ENCODE results near the gene ADAMTSL3.
"Not testable (repeated sequence)": the region's sequence is repeated elsewhere in the genome, so short reads cannot be mapped to it uniquely, and the experiment has no call there.

The ADAMTSL3 gene

DNA sequence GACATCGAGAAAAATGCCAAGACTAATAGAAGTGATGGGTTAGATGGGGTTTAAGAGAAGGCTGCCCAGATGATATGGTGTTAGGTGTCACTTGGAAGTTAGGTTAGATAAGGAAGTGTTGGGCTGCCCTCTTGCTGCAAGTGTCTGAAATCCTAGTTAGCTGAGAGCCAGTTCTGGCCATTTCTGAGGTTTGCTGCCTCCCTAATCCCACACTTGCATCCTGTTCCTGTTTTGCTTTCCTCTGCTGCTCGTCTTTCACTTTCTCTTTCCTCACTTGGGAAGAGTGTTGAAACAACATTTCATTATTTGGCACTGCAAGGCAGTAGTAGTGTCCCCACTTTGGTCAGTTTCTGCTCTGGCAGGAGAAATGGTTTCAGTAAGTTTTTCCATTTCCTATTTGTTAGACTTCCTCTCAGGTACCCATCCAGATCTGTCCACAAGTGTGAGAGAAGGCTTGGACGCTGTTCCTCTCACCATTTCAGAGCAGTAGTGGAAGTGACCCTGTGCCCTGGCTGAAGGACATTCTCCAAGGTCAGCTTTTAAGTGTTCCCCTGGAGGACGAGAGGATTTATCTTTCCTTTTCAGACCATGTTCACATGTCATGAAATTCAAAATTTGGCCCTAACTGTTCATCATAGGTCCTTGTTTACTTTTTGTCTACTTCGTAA lies 93.3 kb downstream of the ADAMTSL3 start:
- DNase-seq (ENCODE audit: low spot score) = no peak

DNA sequence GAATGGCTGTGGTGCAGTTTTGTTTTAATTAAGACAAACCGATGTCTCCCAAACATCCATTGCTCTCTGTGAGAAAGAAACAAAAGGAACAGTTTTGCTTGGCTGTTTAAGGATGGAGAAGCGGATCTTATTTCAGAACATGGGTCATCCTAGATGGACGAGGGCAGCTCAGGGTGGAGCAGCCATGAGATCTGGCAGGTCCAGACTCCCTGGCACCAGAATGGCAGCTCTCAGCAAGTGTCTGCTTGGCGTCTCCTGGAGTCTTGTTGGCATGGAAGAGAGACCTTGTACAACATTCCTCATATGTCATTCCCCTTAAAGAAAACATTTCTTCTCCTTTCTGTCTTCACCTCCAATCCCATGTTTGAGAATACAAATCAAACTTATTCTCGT lies 93.8 kb downstream of the ADAMTSL3 start:
- DNase-seq (ENCODE audit: low spot score) = no peak

DNA sequence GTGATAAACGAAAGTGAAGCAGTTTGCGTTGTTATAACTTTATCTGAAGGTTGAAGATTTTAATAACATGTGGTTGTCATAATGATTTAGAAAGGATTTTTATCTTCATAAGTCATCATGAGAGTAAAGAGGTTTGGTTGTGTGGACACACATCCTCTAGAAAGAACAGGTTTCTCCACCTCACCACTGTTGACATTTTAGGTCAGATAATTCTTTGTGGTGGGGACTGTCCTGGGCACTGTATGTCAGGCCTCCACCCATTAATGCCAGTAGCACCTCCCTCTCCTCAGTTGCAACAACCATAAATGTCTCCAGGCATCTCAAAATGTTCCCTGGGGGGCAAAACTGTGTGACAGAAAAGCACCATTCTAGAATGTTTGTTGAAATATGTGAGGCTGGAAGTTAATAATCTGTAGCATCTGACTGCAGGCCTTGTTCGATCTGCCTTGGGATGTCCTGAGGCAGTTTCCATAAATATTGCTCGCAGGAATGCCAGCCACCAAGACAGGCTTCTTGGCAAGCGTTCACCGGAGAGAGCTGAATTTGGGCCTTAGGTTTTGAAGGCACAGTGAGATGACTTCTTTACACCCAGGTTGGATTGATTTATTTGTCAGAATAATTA lies 100.1 kb downstream of the ADAMTSL3 start:
- DNase-seq (ENCODE audit: low spot score) = no peak

DNA sequence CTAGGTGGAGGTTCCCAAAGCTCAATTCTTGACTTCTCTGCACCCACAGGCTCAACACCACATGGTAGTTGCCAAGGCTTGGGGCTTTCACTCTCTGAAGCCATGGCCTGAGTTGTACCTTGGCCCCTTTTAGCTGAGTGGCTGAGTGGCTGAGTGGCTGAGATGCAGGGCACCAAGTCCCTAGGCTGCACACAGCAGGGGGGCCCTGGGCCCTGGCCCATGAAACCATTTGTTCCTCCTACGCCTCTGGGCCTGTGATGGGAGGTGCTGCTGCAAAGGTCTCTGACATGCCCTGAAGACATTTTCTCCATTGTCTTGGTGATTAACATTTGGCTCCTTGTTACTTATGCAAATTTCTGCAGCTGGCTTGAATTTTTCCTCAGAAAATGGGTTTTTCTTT lies 103.4 kb downstream of the ADAMTSL3 start:
- not testable (repeated sequence) for DNase-seq (ENCODE audit: low spot score)

DNA sequence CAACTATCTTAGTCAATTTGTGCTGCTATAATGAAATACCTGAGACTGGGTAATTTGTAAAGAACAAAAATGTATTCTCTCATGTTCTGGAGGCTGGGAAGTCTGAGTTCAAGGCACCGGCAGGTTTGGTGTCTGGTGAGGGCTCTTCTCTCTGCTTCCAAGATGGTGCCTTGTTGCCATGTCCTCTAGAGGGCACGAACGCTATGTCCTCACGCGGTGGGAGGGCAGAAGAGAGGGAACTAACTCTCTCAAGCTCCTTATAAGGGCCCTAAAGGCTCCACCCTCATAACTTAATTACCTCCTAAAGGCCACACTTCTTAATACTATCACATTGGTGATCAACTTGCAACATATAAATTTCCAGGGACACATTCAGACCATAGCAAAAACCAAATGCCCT lies 108.4 kb downstream of the ADAMTSL3 start:
- DNase-seq (ENCODE audit: low spot score) = no peak

DNA sequence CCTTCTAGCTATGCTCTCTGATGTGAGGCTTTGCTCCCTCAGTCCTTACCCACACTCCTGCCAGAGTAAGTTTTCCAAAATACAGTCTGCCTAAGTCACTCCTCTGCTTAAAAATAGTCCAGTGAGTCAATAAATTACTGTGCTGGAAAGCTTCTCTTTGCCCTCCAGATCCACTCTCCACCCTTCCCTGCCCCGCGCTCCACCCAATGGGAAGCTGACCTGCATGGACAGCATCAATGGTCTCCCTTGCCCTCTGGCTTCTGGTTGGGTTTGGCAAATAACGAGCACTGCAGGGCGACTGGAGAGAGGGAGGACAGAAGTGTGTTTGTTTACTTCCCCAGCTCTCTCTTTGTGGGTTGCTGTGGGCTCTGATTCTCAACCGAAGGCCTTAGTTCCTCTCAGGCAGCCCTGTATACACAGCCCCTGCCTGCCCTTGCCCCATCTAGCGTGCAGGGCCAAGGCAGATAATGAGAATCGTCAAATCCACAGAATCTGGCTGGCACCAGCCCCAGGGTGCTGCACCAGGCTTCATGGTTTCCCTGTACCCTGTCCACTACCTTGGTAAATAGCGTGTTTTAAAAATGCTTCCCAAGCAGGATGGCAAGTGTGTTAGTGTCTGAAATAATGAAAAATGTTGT lies 110.4 kb downstream of the ADAMTSL3 start:
- DNase-seq (ENCODE audit: low spot score) = no peak

DNA sequence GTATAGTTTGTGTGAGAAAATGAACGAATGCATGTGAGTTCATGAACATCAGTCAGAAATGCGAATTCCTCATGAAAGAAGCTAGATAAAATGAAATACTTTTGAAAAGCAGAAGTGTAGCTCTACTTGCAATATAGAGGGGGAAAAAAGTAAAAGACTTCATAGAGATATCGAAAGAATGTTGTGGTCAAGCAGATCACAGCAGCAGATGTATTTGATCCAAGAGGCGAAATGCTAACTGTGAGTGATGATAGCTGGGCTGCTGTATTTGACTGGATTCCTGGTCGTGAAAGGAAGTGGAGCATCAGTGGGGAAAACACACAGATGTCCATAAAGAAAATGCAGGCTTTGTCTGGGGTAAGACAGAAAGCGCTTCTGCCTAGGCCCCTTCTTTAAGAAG lies 112.4 kb downstream of the ADAMTSL3 start:
- DNase-seq (ENCODE audit: low spot score) = no peak

DNA sequence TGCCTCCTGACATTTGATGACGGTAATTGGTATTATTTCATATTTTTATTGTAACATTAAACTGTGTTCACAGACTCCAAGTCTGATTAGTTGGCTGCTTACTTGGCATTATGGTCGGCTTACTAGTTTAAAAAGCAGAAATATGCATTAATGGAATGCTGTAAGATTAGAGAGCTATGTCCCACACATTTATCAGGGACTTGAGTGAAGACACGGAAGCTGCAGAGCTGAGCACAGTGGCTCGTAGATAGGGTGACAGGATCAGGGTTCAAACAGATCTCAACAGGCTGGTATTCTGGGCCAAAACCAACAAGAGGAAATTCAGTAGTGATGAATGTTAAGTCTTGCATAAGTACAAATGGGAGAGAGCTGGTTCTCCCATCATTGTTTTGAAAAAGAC lies 113.8 kb downstream of the ADAMTSL3 start:
- no peak for DNase-seq (ENCODE audit: low spot score)

DNA sequence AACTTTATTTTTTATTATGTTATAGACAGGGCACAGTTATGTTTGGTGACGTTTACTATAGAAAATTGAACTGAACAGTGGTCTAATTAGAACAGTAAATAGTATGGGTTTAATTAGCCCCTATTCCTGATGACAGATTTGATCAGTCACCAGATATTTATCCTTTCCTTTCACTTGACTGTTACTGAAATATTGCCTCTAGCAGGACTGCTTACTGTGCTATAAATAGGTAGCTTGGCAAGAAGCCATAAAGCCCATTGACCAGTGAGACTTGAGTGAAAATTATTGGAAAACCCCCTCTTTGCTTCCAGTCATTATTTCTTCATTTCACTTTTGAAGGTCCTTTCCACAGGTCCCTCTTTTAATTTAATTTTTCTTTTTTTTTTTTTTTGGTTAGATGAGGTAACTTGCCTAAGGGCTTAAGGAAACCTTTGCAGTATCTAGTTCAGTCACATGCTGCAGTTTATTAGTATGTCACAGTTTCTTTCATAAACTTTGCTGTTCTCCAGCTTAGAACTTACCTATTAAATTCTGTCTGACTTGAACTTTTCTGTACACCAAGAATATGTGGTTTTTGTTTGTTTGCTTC lies 115.6 kb downstream of the ADAMTSL3 start:
- DNase-seq (ENCODE audit: low spot score) = no peak

DNA sequence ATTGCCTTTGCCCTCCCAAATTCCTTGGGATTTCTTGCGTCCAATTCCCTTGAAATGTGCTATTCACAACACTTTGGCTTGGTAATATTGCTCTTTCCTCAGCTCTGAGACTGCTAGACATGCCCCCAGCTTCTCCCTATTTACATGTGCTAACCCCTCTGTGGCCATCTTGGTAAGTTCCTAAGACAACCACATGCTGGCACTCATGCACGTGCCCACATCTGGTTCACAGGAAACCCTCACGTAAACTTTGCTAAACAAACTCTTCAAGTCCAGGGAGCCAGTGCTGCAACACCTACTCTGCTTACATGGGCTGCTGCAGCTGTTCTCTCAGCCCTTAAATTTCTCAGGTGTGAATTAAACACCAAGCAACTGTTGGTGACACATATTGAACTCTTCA lies 121.8 kb downstream of the ADAMTSL3 start:
- DNase-seq (ENCODE audit: low spot score) = no peak

DNA sequence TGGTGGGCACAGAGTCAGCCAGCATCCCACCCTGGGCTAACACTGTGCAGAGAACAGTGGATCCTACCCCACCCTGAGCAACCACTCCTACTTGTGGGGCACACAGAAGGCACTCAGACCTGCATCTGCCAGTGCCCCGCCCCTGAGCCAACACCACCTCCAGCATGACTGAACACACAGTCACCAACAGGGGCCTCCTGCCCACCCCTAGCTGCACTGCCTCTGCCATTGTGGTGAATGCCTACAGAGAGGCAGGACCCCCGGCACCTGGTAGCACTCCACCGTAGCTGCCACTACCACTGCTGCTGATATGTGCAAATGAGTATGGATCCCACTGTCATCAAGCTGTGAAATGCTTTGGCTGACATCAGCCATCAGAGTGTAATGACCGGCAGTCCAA lies 123.1 kb downstream of the ADAMTSL3 start:
- no peak for DNase-seq (ENCODE audit: low spot score)

DNA sequence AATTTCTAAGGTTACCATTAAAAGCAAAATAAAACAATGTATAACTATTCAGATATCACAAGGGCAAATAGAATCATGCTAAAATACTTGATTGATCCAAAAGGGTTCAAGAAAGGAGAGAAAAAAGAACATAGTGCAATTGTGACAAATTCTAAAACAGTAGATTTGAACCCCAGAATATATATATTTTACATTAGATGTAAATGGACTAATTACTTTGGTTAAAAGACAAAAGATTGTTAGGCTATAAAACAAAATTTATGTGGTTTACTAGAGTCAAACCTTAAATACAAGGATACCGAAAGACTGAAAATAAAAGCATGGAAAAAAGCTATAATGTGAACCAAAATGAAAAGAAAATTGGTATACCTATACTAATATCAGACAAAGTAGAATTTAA lies 129.3 kb downstream of the ADAMTSL3 start:
- no peak for DNase-seq (ENCODE audit: low spot score)

DNA sequence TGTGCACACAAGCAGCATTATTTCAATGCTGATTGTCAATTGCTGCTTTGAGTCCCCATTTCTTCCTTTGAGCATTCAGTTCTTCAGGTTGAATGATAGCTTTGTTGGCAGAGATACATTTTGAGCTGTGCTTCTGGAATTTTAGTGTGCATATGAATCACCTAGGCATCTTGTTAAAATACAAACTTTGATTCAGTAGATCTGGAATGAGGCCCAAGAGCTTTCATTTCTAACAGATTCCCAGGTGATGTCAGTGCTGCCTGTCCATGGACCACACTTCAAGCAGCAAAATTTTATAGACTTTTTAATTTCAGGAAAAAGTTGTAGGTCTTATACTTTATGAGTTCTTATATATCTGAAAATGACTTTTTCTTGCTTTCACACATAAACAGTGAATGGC lies 131.1 kb downstream of the ADAMTSL3 start:
- DNase-seq (ENCODE audit: low spot score) = no peak

DNA sequence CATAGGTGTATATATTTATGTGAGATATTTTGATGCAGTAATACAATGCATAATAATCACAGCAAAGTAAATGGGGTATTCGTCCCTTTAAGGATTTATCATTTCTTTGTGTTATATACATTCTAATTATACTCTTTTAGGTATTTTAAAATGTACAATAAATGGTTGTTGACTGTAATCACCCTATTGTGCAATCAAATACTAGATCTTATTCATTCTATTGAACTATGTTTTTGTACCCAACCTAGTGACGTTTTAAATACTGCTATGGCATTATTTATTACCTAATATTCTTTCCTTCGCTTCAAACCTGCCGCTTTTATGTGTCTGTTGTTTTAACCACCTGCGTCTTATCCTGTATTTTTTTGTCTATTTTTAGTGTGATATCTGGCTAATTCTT lies 132.4 kb downstream of the ADAMTSL3 start:
- no peak for DNase-seq (ENCODE audit: low spot score)

DNA sequence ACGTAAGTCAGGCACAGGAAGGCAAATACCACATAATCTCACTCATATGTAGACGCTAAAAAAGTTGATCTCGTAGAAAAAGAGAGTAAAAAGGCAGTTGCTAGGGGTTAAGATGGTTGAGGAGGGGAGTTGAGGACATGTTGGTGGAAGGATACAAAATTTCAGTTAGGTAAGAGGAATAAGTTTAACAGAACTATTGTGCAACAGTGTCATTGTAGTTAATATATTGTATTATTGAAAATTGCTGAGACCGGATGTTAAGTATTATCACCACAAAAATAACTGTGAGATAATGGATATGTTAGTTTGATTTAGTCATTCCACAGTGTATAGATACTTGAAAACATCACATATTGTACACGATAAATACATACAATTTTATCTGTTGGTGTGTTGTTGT lies 139.1 kb downstream of the ADAMTSL3 start:
- no peak for DNase-seq (ENCODE audit: low spot score)

DNA sequence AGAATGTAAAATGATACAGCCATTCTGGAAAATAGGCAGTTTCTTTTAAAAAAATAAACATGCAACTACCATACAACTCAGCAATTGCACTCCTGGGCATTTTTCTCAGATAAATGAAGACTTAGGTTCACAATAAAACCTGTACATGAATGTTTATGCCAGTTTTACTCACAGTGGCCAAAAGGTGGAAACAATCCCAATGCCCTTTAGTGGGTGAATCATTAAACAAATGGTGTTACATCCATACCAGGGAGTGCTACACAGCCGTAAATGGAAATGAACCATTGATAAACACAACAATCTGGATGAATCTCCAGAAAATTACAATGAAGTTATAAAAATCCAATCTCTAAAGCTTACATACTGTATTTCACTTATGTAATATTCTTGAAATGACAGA lies 140.3 kb downstream of the ADAMTSL3 start:
- DNase-seq (ENCODE audit: low spot score) = no peak

DNA sequence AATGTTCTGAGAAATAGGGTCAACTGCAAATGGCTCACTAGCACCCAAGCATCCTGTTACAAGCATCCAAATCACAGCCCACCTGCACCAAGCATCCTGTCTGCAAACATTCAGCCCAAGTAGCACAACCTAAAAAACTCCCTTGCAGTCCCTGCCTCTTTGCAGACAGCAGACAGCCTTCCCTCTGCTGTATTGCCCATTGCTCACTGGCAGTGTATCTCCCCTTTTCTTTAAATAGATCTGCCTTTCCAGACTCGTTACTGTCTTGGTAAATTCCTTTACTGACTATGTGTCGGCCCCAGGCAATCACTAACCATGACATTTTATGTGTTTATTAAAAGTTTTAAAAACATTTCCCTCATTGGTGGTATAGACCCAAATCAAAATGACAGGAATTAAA lies 155.4 kb downstream of the ADAMTSL3 start:
- no peak for DNase-seq (ENCODE audit: low spot score)

DNA sequence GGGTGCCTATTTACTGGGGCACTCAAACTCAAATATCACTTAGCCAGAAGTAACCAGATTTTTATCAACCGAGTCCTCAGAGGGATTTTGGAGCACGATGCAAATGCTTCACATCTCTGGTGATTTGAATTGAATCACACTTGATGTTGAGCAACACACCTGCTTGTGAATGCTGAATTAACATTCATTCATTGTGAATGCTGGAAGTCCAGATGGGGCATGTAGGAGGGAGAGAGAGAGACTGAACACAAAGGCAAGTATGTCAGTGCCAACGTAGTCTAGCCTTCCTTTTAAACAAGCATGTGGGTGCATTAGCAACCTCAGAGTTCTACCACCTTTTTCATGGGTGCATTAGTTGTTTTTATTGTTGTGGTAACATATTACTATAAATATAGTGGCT lies 156.2 kb downstream of the ADAMTSL3 start:
- DNase-seq (ENCODE audit: low spot score) = no peak

DNA sequence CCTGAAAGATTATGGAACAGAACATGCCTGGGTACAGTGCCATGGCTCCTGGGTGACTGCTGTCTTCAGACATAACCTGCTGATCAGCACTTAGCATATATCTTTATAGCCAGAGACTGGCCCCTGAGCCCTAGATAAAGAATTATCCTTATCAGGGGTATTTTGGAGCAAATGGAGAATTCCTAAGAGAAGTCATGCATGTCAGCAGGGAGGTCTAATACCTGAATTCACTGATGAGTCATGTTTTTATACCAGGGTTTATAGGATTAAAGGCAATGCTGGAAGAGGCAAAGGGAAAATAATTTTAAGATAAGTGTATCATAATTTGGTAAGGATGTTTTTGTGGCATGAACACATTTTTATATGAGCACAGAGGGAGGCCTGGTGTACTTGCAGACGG lies 159.8 kb downstream of the ADAMTSL3 start:
- DNase-seq (ENCODE audit: low spot score) = no peak

DNA sequence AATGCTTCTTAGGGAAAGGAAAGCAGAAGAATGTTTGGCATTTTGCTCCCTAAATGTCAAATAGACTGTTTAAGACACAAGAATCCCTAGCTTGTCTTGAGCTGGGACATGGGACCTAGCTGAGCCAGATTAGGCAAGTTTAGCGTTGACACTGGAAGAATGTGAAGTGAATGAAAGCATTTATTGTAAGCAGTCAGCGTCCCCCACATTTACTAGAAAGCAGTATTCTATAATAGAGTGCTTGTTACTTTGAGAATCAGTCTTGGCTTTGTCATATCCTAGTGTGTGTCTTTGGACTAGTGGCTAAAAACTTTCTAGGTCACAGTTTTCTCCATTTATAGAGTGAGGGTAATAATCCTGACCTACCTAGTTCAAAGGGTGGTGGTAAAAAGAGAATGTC lies 161.6 kb downstream of the ADAMTSL3 start:
- DNase-seq (ENCODE audit: low spot score) = no peak

DNA sequence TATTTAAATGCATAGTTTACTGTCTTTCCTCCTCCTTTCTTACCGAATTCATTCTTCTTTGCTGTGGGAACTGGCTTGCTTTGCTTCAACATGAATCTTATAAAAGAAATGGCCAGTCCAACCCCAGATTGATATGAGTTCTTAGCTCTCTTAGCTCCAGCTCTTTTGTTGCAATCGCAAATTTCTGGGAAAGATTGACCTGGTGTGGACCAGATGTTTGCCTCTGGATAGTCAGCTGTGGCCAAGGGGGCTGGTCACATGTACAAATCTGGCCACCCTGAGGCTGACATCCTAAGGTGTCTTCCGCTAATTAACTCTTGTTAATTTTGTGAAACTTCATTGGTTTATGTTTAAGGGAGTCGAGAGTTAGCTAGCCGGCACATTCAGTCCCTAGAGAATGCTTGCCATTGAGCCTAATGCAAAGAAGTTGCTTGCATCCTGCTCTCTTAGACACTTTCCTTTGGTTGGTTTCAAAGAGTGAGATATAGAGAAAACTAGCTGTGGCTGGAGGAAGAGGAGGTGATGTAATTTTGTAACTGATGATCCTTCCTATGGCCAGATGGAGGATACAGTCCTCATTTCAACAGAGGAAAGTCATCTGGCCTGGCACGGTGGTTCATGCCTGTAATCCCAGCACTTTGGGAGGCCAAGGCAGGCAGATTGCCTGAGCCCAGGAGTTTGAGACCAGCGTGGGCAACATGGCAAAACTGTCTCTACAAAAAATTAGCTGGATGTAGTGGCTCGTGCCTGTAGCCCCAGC lies 162.4 kb downstream of the ADAMTSL3 start:
- no peak for DNase-seq (ENCODE audit: low spot score)

DNA sequence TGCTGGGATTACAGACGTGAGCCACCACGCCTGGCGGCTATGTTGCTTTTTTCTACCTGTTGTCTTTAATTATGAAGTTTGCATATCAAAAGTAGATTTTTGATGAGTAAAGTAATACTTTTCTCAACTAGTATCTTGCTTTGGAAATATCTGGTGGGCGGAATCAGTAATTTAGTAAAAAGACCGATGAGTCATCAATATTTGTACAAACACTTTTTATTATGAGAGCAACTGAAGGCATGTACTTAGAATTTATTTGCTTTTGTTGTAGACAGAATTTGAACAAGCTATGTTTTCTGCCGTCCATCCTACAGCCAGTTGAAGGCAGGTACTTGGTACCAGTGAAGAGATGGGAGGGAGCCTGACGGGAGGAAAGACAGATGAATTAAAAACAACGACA lies 164.7 kb downstream of the ADAMTSL3 start:
- no peak for DNase-seq (ENCODE audit: low spot score)

DNA sequence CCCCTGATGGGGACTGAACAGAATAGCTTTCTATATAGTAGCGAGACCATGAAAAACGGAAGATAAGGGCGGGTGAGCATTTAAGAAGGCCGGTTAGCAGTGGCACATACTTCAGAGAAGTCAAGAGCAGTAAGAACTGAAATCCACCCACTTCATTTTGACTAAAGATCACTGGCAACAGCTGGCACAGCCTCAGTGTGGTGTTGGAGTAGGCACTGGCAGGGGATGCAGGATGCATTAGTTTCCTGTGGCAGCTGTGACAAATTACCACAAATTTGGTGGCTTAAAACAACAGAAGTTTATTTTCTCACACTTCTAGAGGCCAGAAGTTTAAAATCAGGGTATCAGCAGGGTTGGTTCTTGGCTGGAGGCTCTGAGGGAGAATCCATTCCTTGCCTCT lies 176.5 kb downstream of the ADAMTSL3 start:
- no peak for DNase-seq (ENCODE audit: low spot score)

Data from LoVo (cell line).